ENCODE measurements around the gene SPECC1.
"Not testable (repeated sequence)": the region's sequence is repeated elsewhere in the genome, so short reads cannot be mapped to it uniquely, and the experiment has no call there.

- not testable (repeated sequence) for TF ChIP-seq EZH2 (IDR thresholded peaks at IDR 0.05; ENCODE audit: low read length, missing control alignments); CTCF (conservative IDR thresholded peaks at IDR 0.05 in 1 of 2, IDR thresholded peaks at IDR 0.05 in 1 of 2; ENCODE audit: low read depth in 1 of 2, low read length in 2 of 2)
Observed at GRCh38 chr17:20263115-20263433, 253.9 kb downstream of the SPECC1 start.

Measured in fibroblast of lung (primary cell).